Activated CD4-positive, alpha-beta T cell treated with anti-CD3 and anti-CD28 coated beads, Interleukin-2, amount 50 U/mL, for 48 hours (primary cell): ENCODE results near the gene FAHD1.
A peak's percentile ranks its signal among the peaks of the same experiment; 100 is the strongest.
"Not testable (repeated sequence)": the region's sequence is repeated elsewhere in the genome, so short reads cannot be mapped to it uniquely, and the experiment has no call there.

Source experiments
- DNase-seq, 2 experiments: peaks; one replicate each; pipeline ENCODE4 v3.0.0-alpha.2; 2020

The FAHD1 gene

GRCh38 chr16:1790261-1790610, 36.8 kb upstream of the FAHD1 start:
- DNase-seq, result no peak

- DNase-seq, result no peak
Measured at GRCh38 chr16:1790611-1791255, 36.3 kb upstream of the FAHD1 start.

- no peak for DNase-seq
Measured at GRCh38 chr16:1791256-1791942, 35.6 kb upstream of the FAHD1 start.

GRCh38 chr16:1791943-1792812, 34.8 kb upstream of the FAHD1 start:
- DNase-seq, result no peak

- no peak for DNase-seq
Measured at GRCh38 chr16:1792836-1793577, 34.0 kb upstream of the FAHD1 start.

- DNase-seq, result no peak
Measured at GRCh38 chr16:1793578-1794220, 33.3 kb upstream of the FAHD1 start, which contains the start of gene IGFALS. Gene IGFALS (minus strand): TSS chr16:1793705. CDS start chr16:1793652, 53 bp downstream.

- DNase-seq, result no peak
Measured at GRCh38 chr16:1794221-1794871, 32.7 kb upstream of the FAHD1 start.

GRCh38 chr16:1794908-1795666, 31.9 kb upstream of the FAHD1 start:
- DNase-seq, result no peak

- DNase-seq, result not testable (repeated sequence)
Measured at GRCh38 chr16:1799263-1799662, 27.7 kb upstream of the FAHD1 start.

GRCh38 chr16:1800701-1801100, 26.3 kb upstream of the FAHD1 start:
- no peak for DNase-seq

- DNase-seq, result no peak
Measured at GRCh38 chr16:1807626-1808025, 19.4 kb upstream of the FAHD1 start.

- no peak for DNase-seq
Measured at GRCh38 chr16:1808691-1809090, 18.3 kb upstream of the FAHD1 start.

- DNase-seq, result no peak
Measured at GRCh38 chr16:1809281-1809801, 17.7 kb upstream of the FAHD1 start.

GRCh38 chr16:1810106-1810505, 16.9 kb upstream of the FAHD1 start:
- no peak for DNase-seq

- no peak for DNase-seq
Measured at GRCh38 chr16:1810536-1810935, 16.5 kb upstream of the FAHD1 start.

- DNase-seq, result peak; percentile 67 to 74
Measured at GRCh38 chr16:1812732-1813163, 14.3 kb upstream of the FAHD1 start.

- no peak for DNase-seq
Measured at GRCh38 chr16:1815461-1815860, 11.5 kb upstream of the FAHD1 start.

- DNase-seq, result no peak
Measured at GRCh38 chr16:1816396-1817275, 10.4 kb upstream of the FAHD1 start.

GRCh38 chr16:1817276-1817589, 9.8 kb upstream of the FAHD1 start:
- DNase-seq, result no peak

GRCh38 chr16:1817716-1818115, 9.3 kb upstream of the FAHD1 start:
- no peak for DNase-seq
